Panc1 (cell line): Measurements from ENCODE around the gene AGBL4. TPM values are rescaled to one million over a fixed set of nuclear protein-coding genes. Genes with fewer than 3 reads are reported as not detected.

ENCODE experiments used
- ATAC-seq: fragments of 200-7000 bp; cut with Tn5 transposase; 2 replicates; pipeline ENCODE4 v1.9.1; 2020; ENCODE audit warnings: mild to moderate bottlenecking, moderate library complexity
- BruUV-seq: library from RNA; stranded (reverse); fragments of 400-500 nt; replicated peaks from 2 replicates; lab custom pipeline; 2021; lab: Mats Ljungman, UMichigan
- CTCF ChIA-PET: fragments of 300-600 bp; sonication (Branson Sonifier 250); formaldehyde crosslinking; loops from one replicate; lab custom pipeline; 2022; ENCODE audit warnings: antibody characterized with exemption; lab: Charles Lee
- POLR2A ChIA-PET: fragments of 300-600 bp; sonication (Branson Sonifier 250); formaldehyde crosslinking; loops from one replicate; lab custom pipeline; 2022; ENCODE audit warnings: antibody characterized with exemption; lab: Charles Lee
- DNase-seq: peaks from one replicate; pipeline ENCODE4 v3.0.0-alpha.2; 2010; ENCODE audit warnings: low read depth, low spot score
- H3K27ac ChIP-seq: 2 replicates; pipeline ENCODE4 v1.5.1; 2011; ENCODE audit warnings: mild to moderate bottlenecking, low read length, inconsistent platforms
- H3K27me3 ChIP-seq: fragments of 200-500 bp; sonication (Bioruptor generic); 2 replicates; pipeline ENCODE4 v1.6.0; 2014; ENCODE audit warnings: low read length, inconsistent platforms; ENCODE audit not compliant: control insufficient read depth, insufficient read depth
- H3K36me3 ChIP-seq: fragments of 200-500 bp; sonication (Bioruptor generic); 2 replicates; pipeline ENCODE4 v1.5.1; 2014; ENCODE audit warnings: inconsistent platforms, mild to moderate bottlenecking, low read length, moderate library complexity; ENCODE audit not compliant: control insufficient read depth, insufficient read depth
- H3K4me1 ChIP-seq: 2 replicates; pipeline ENCODE4 v1.5.1; 2011; ENCODE audit warnings: inconsistent platforms, mild to moderate bottlenecking, low read length, moderate library complexity; ENCODE audit not compliant: control insufficient read depth, insufficient read depth
- H3K4me3 ChIP-seq, 2 experiments: 2 replicates each; pipeline ENCODE4 v1.5.1; 2011 to 2012; ENCODE audit warnings: low read depth in 2 of 2, low read length in 2 of 2, mild to moderate bottlenecking in 2 of 2, inconsistent platforms in 1 of 2, moderate library complexity in 1 of 2
- H3K9me3 ChIP-seq: fragments of 200-500 bp; sonication (Bioruptor generic); 2 replicates; pipeline ENCODE4 v1.5.1; 2014; ENCODE audit warnings: low read depth, mild to moderate bottlenecking, inconsistent platforms, low read length, moderate library complexity; ENCODE audit not compliant: control insufficient read depth, insufficient read depth
- CTCF ChIP-seq: fragments of 450-650 bp; IDR thresholded peaks from 2 replicates; pipeline ENCODE4 v1.5.1; 2017; ENCODE audit warnings: mild to moderate bottlenecking
- POLR2AphosphoS5 ChIP-seq: IDR thresholded peaks from 2 replicates; pipeline ENCODE4 v1.6.1; 2012; ENCODE audit warnings: mild to moderate bottlenecking, low read depth, low read length, moderate library complexity
- REST ChIP-seq, 2 experiments: IDR thresholded peaks; 2 replicates each; pipeline ENCODE4 v1.6.1; 2011 to 2012; ENCODE audit warnings: low read depth in 2 of 2, control low read depth in 1 of 2, low read length in 1 of 2, mild to moderate bottlenecking in 1 of 2, moderate library complexity in 1 of 2; ENCODE audit not compliant: insufficient read depth in 1 of 2
- SIN3A ChIP-seq: IDR thresholded peaks from 2 replicates; pipeline ENCODE4 v1.6.1; 2012; ENCODE audit warnings: low read depth, mild to moderate bottlenecking, low read length, moderate library complexity, borderline replicate concordance; ENCODE audit not compliant: insufficient read depth
- TCF7L2 ChIP-seq: IDR thresholded peaks from 2 replicates; pipeline ENCODE4 v1.6.1; 2011; ENCODE audit warnings: mild to moderate bottlenecking, low read depth, low read length, inconsistent platforms
- in situ Hi-C: cut with HindIII; loops from 2 replicates; pipeline ENCODE4 v1.10.0; 2016; ENCODE audit warnings: low sequenced_read_pairs, low pct_unique_long_range_greater_than_20kb
- intact Hi-C: fragments of 100-400 bp; cut with micrococcal nuclease; formaldehyde crosslinking; loops from one replicate; pipeline ENCODE4 v1.10.0; 2022; ENCODE audit not compliant: unreplicated experiment
- total RNA-seq: library from RNA; stranded (reverse); gene quantifications from one replicate; pipeline ENCODE4 v1.2.1, GENCODE V29; 2021; ENCODE audit not compliant: unreplicated experiment

AGBL4 gene
- total RNA-seq, 1 experiment from 2014 or later, result not detected

GRCh38 chr1:49318218-49318617 lies 705.5 kb downstream of the AGBL4 start:
- in situ Hi-C loops, result no loop called here
- H3K4me3 ChIP-seq, result no peak overlapping the region
- DNase-seq, result no peak
- ATAC-seq, result no peak
- BruUV-seq, result no TSS peak
- ChIA-PET POLR2A (no interaction called here), CTCF (interaction anchor here (0.7 kb wide), 1 partner anchor 105 kb away, joined by 4 read pairs; no protein-coding TSS in a partner anchor)
- intact Hi-C loops, result no loop called here
- no peaks in the 10 kb centered on the region for H3K9me3 ChIP-seq
- H3K4me1 ChIP-seq, result no peaks in the 10 kb centered on the region
- no peaks in the 10 kb centered on the region for H3K27me3 ChIP-seq
- no peak overlapping the region for H3K27ac ChIP-seq
- TF ChIP-seq REST (IDR thresholded peaks at IDR 0.05; ENCODE audit: insufficient read depth in 1 of 2, low read depth in 2 of 2, low read length in 1 of 2), result no peak
- no peak for TF ChIP-seq POLR2AphosphoS5
- TF ChIP-seq CTCF, result no peak
- TF ChIP-seq SIN3A, result no peak
- no peak for TF ChIP-seq TCF7L2
- no peaks in the 10 kb centered on the region for H3K36me3 ChIP-seq

GRCh38 chr1:49307457-49307856 lies 716.3 kb downstream of the AGBL4 start:
- no TSS peak for BruUV-seq
- Histone ChIP-seq H3K9me3 (no peaks in the 10 kb centered on the region), H3K27ac (no peak overlapping the region), H3K36me3 (no peaks in the 10 kb centered on the region), H3K27me3 (no peaks in the 10 kb centered on the region), H3K4me3 (no peak overlapping the region), H3K4me1 (no peaks in the 10 kb centered on the region)
- intact Hi-C loops, result no loop called here
- ATAC-seq (no peak), DNase-seq (no peak)
- in situ Hi-C loops, result no loop called here
- CTCF ChIA-PET, result no interaction called here
- POLR2A ChIA-PET, result no interaction called here
- TF ChIP-seq REST (IDR thresholded peaks at IDR 0.05; ENCODE audit: insufficient read depth in 1 of 2, low read depth in 2 of 2, low read length in 1 of 2), result no peak
- TF ChIP-seq TCF7L2, result no peak
- no peak for TF ChIP-seq POLR2AphosphoS5
- no peak for TF ChIP-seq SIN3A
- TF ChIP-seq CTCF, result no peak
